GM19455 (cell line): ENCODE data around the gene INS.

Experiments used
- ATAC-seq: cut with Tn5 transposase; IDR thresholded peaks from one replicate; pipeline ENCODE4 v1.9.1; 2021; ENCODE audit not compliant: unreplicated experiment

Gene INS

DNA sequence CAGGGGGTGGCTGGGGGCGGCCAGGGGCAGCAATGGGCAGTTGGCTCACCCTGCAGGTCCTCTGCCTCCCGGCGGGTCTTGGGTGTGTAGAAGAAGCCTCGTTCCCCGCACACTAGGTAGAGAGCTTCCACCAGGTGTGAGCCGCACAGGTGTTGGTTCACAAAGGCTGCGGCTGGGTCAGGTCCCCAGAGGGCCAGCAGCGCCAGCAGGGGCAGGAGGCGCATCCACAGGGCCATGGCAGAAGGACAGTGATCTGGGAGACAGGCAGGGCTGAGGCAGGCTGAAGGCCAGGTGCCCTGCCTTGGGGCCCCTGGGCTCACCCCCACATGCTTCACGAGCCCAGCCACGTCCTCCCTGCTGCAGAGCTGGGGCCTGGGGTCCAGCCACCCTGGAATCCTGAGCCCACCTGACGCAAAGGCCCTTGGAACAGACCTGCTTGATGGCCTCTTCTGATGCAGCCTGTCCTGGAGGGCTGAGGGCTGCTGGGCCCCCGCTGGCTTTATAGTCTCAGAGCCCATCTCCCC, at the start of gene INS:
Gene INS, minus strand, starts transcription at position 474 of the 524 bp plus-strand sequence. Its CDS starts 238 bp downstream, at position 236.
- no peak for ATAC-seq

GRCh38 chr11:2210366-2211112, 49.5 kb upstream of the INS start:
- no peak for ATAC-seq

DNA sequence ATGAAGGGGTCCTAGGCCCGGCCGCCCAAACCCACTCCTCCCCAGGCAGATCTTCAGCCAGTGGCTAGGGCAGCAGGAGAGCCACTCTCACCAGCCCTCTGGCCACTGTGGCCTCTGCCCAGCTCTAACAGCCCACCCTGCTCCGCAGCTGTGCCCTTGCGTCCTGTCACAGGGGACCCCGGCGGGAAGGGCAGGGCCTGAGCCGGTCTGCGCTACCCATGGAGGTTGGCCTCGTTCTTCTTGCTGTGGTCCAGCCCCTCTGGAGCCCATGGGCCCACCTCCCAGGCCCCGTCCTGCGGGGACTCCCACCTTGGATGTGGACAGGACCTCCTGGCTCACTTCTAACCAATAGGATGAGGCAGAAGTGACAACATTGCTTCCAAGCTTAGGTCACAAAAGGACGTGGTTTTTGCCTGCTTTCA, 48.9 kb upstream of the INS start:
- no peak for ATAC-seq

DNA sequence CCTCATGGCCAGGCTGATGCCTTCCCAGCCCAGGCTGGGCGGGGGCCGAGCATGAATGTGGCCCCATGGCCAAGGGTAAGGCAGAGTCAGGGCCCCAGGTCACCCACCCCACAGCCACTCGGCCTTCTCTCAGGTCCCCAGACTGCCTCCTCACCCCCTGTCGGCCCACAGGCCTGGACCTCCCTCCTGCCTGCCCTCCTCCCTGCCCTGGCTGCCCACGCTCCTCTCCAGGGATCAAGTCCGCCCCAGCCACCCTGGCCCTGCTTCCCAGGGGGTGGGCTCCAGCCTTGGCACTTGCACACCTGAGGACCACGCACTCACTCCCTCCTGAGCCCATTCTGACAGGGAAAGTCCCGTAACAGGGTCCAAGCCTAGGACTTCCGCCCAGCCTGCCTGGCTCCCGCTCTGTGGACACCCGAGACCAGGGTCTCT, 48.4 kb upstream of the INS start:
- ATAC-seq, result no peak

GRCh38 chr11:2208691-2209369, 47.8 kb upstream of the INS start:
- no peak for ATAC-seq

DNA sequence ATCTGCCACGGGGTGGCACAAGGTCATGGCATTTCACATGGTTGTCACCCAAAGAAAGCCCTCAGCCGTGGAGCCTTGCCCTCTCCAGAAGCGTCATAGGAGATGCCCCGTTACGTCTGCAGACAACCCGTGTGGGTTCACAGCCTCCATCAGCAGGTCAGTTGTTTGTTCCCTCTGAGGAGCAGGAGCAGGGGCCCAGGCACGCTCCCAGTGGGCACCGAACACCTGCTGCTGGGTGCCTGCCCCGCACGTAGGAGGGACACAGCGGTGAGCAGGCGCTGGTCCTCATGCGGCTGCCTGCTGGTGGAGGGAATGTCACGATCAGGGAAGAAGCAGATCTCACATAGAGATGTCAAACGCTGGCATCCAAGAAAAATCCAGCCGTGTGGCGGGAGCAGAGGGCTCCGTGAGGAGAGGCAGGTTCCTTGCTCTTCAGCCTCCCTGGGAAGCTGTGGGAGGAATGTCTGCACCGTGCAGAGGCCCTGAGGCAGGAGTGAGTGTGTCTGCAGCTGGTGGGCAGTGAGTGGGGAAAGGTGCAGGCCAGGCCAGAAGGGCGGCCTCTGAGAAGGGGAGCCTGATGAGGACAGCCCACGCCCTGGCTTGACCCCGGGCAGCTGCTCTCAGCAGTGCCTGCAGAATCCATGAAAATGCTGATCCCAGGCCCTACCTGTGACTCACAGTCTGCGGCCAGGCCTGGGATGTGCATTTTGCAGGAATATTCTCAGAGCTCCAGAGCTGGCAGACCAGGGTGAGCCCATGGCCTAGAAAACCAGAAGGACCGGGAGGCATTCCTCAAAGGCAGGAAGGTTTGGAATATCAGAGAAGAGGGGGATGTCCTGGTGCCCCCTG, 47.0 kb upstream of the INS start:
- ATAC-seq, result no peak

DNA sequence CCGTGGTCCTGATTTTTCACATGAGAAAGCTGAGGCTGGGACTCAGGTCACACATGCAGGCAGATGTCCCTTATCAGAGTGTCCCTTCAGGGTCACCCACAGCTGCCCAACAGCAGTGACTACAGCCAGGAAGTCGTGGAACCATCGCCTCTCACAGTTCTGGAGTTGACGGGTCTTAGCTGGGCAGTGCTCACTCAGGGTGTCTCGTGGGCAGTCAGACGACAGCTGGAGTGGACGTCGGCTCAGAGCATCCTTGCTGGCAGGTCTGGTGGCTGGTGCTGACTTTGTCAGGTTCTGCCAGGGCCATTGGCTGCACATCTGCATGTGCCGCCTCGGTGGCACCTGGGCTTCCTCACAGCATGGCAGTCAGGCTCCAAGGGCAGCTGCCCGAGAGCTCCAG, 46.2 kb upstream of the INS start:
- ATAC-seq, result no peak

DNA sequence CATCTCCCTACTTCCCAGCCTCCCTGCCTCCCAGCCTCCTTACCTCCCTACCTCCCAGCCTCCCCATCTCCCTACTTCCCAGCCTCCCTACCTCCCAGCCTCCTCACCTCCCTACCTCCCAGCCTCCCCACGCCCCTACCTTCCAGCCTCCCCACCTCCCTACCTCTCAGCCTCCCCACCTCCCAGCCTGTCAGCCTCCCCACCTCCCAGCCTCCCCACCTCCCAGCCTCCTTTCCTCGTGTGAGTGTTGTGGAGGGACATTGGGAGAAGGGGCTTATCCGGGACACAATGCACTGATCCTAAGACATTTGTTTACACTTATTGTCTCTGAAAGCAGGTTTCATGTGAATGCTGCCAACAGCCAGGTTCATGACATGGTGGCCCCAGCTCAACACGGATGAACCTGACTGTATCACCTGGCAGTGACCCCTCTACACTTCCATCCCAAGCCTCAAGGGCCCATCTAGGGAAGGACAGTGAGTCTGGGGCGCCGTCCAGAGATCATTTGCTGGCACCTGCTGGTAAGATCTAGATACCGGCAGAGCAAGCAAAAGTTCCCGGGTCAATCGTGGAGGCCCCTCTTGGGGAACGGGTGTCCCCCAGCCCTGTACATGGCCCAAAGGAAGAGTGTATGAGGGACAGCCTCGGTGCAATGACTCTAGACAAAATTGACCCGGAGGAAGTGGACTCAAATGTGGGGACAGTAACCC, 45.1 kb upstream of the INS start:
- no peak for ATAC-seq

- ATAC-seq, result no peak
Observed at GRCh38 chr11:2205214-2205720, 44.3 kb upstream of the INS start.

DNA sequence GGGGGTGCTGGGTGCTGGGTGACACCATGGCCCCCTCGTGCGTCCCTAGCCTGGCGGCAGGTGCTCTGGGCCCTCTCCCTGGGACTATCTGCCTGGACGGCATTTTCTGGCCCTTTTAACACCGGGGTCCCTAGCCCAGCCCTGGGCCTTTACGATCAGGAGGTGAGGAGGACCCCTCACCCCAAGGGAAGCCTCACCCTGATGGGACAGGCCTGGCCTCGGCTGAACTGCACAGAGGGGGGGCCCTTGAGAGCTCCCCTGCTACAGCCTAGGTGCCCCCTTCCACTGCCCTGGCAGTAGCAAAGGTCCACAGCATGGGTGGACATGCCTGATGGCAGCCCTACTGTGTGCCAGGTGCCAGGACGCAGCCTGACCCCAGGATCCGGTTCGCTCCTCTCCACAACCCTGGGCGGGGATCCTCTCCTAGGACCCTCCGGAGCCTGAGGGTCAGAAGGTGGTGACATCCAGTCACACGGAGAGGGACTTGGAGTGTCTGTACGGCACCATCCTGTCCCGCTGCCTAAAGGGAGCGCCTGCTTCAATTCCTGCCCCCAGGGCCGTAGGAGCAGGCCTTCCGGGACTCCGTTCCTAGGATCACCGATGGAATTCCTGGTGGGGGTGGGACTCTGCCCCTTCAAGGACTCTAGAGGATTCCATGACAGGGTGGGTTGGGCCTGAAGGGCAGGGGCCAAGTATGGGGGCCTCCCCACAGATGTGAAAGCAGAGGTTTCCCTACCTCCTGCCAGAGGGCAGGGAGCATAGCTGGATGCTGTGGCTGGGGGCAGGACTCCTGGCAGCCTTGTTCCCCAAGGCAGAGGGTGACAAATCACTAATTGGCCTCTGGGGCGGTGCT, 43.6 kb upstream of the INS start:
- no peak for ATAC-seq

DNA sequence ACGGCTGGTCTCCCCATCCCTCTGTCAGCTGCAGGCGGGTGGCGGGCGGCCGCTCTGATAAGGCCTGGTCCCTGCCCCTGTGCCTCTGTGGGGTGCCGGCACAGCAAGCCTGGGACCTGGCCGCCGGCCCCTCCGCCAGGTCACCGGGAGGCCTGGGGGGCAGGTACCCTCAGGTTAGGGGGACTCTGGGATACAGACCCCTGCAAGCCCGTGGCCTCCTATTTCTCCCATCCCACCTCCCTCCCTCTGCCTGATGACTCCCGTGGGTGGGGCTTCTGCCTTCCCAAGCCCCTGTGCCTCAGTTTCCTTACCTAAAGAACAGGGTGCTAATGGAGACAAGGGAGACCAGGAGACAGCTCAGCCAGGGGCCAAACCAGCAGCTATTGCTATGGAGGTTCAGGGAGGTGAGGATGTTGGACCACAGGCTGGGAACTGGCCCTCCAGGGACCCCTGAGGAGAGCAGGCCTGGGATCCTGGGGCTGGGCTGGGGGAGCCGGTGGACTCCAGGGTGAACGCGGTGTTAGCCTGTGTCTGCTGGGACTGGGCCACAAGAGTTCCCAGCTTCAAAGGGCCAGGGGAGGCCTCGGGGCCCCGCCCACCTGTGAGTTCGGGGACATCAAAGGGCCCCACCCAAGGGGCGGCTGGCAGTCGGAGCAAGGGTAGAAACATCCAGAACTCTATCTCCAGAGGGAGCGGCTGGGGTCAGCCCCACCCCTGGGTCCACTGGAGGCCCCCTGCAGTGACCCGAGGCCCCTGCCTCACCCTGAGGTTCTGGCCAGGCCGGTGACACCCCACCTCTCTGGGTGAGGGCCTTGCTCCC, 42.6 kb upstream of the INS start:
- ATAC-seq, result no peak

DNA sequence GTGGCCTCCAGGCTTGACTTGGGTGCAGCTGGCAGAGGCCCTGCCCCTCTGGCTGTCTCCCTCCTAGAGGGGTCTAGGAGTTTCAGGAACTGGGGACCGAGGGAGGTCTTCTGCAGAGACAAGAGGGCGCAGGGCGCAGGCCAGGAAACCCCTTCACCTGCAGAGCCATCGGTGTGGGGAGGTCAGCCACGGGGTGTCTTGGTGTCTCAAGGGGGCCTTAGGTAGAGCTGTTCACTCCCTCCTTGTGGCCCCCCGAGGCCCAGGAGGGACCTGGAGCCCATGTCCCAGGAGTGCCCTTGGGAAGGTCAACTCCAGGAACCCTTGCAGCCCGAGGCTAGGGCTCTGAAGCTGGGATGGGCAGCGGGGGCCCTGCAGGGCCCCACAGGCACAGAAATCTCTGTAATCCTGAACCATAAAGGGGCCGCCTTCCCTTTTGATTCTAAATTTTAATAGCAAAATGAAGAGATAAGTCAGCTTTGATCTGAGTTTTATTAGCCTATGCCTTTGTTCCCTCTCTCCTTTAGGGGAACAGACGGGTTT, 42.0 kb upstream of the INS start:
- ATAC-seq, result no peak

GRCh38 chr11:2202071-2202899, 41.3 kb upstream of the INS start:
- no peak for ATAC-seq

GRCh38 chr11:2201542-2201941, 40.5 kb upstream of the INS start:
- no peak for ATAC-seq

DNA sequence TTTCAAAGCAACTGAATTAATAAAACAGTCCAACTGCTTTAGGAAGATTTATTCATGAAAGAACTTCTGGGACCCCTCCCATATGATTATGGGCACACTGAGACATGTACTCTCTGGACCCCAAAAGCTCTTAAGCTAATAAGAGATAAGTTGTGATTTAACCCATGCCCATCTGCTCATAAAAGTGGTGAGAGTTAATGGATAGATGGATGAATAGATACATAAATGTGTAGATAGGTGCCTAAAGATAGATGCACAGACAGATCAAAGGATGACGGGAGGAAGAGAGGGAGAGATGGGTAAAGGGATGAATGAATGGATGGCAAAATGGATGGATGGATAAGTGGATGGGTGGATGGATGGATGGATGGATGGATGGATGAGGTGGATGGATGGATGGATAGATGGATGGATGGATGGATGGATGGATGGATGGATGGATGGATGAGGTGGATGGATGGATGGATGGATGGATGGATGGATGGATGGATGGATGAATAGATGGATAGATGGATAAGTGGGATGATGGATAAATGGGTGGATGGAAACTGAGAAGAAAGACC, 40.0 kb upstream of the INS start:
- no peak for ATAC-seq

DNA sequence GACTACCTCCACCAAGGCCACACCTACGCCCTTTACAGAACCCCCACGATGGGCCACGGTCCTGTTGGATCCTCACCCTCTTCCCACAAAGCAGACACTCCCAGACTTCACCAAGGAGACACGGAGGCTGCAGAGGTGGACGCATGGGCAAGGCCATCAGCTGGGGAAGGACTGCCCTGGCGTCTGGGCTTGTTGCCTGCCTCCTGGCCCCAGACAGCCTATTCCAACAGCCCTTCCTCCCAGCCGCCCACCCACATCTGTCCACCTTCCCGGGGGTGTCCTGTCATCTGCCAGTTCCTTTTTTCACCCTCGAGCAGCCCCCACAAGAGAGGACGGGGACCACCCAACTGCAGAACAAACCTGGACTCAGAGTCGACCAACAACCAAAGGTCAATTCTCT, 39.5 kb upstream of the INS start:
- ATAC-seq, result no peak
